ENCODE data around the gene AEBP1.

Gene AEBP1

GRCh38 chr7:44139311-44140010, 35.3 kb downstream of the AEBP1 start:
- no peak for TF ChIP-seq GATA3 (IDR thresholded peaks at IDR 0.05; ENCODE audit: low read depth, low read length)
- no peak for TF ChIP-seq GATA2 (IDR thresholded peaks at IDR 0.05; ENCODE audit: low read depth, low read length)

- TF ChIP-seq GATA2 (IDR thresholded peaks at IDR 0.05; ENCODE audit: low read depth, low read length), result no peak
- no peak for TF ChIP-seq GATA3 (IDR thresholded peaks at IDR 0.05; ENCODE audit: low read depth, low read length)
These were observed 36.2 kb downstream of the AEBP1 start for GRCh38 chr7:44140341-44140740.

GRCh38 chr7:44141221-44141850, 37.2 kb downstream of the AEBP1 start, which contains the start of gene MYL7:
Gene MYL7 (minus strand): TSS chr7:44141332. CDS start chr7:44141305, 27 bp downstream.
- TF ChIP-seq GATA2 (IDR thresholded peaks at IDR 0.05; ENCODE audit: low read depth, low read length) (no peak), GATA3 (IDR thresholded peaks at IDR 0.05; ENCODE audit: low read depth, low read length) (no peak)

- TF ChIP-seq GATA3 (IDR thresholded peaks at IDR 0.05; ENCODE audit: low read depth, low read length), result no peak
- TF ChIP-seq GATA2 (IDR thresholded peaks at IDR 0.05; ENCODE audit: low read depth, low read length), result no peak
These were observed 37.9 kb downstream of the AEBP1 start for GRCh38 chr7:44142028-44142427.

- TF ChIP-seq GATA3 (IDR thresholded peaks at IDR 0.05; ENCODE audit: low read depth, low read length), result no peak
- TF ChIP-seq GATA2 (IDR thresholded peaks at IDR 0.05; ENCODE audit: low read depth, low read length), result no peak
These were observed 39.6 kb downstream of the AEBP1 start for GRCh38 chr7:44143646-44144250.

GRCh38 chr7:44144426-44144967, 40.4 kb downstream of the AEBP1 start:
- TF ChIP-seq GATA2 (IDR thresholded peaks at IDR 0.05; ENCODE audit: low read depth, low read length) (no peak), GATA3 (IDR thresholded peaks at IDR 0.05; ENCODE audit: low read depth, low read length) (no peak)

- TF ChIP-seq GATA3 (IDR thresholded peaks at IDR 0.05; ENCODE audit: low read depth, low read length), result no peak
- TF ChIP-seq GATA2 (IDR thresholded peaks at IDR 0.05; ENCODE audit: low read depth, low read length), result no peak
These were observed 40.9 kb downstream of the AEBP1 start for GRCh38 chr7:44144968-44145478.

GRCh38 chr7:44145479-44145968, 41.4 kb downstream of the AEBP1 start:
- TF ChIP-seq GATA3 (IDR thresholded peaks at IDR 0.05; ENCODE audit: low read depth, low read length) (no peak), GATA2 (IDR thresholded peaks at IDR 0.05; ENCODE audit: low read depth, low read length) (no peak)

- TF ChIP-seq GATA3 (IDR thresholded peaks at IDR 0.05; ENCODE audit: low read depth, low read length) (no peak), GATA2 (IDR thresholded peaks at IDR 0.05; ENCODE audit: low read depth, low read length) (no peak)
These were observed 42.1 kb downstream of the AEBP1 start for GRCh38 chr7:44145969-44146911.

GRCh38 chr7:44147026-44147991, 43.2 kb downstream of the AEBP1 start:
- TF ChIP-seq GATA2 (IDR thresholded peaks at IDR 0.05; ENCODE audit: low read depth, low read length) (no peak), GATA3 (IDR thresholded peaks at IDR 0.05; ENCODE audit: low read depth, low read length) (no peak)

- TF ChIP-seq GATA3 (IDR thresholded peaks at IDR 0.05; ENCODE audit: low read depth, low read length), result no peak
These were observed 44.0 kb downstream of the AEBP1 start for GRCh38 chr7:44148166-44148565.

- no peak for TF ChIP-seq GATA3 (IDR thresholded peaks at IDR 0.05; ENCODE audit: low read depth, low read length)
These were observed 44.9 kb downstream of the AEBP1 start for GRCh38 chr7:44148961-44149536.

All from SH-SY5Y (cell line).